RWPE1 (cell line): ENCODE measurements around the gene IGFL1.
A peak's percentile ranks its signal among the peaks of the same experiment; 100 is the strongest.
"Not testable (repeated sequence)": the region's sequence is repeated elsewhere in the genome, so short reads cannot be mapped to it uniquely, and the experiment has no call there.

Experiments
- CTCF ChIA-PET: fragments of 350-600 bp; sonication (Branson Sonifier 250); formaldehyde crosslinking; extraction: SDS; loops from one replicate; lab custom pipeline; 2021; lab: Yijun Ruan, JAX
- POLR2A ChIA-PET: fragments of 400-600 bp; formaldehyde crosslinking; extraction: SDS; loops from one replicate; lab custom pipeline; 2020; ENCODE audit warnings: antibody characterized with exemption; ENCODE audit not compliant: low non-redundant PET; lab: Yijun Ruan, JAX
- DNase-seq: peaks from one replicate; pipeline ENCODE4 v3.0.0; 2012; ENCODE audit warnings: low spot score
- H3K27ac ChIP-seq: fragments of 450-650 bp; 2 replicates; pipeline ENCODE4 v1.5.1; 2017
- TF ChIP-seq, protein P1 (sequence below): fragments of 450-650 bp; conservative IDR thresholded peaks from 2 replicates; pipeline ENCODE4 v1.5.1; 2017; ENCODE audit warnings: low read depth, mild to moderate bottlenecking

Gene IGFL1

DNA sequence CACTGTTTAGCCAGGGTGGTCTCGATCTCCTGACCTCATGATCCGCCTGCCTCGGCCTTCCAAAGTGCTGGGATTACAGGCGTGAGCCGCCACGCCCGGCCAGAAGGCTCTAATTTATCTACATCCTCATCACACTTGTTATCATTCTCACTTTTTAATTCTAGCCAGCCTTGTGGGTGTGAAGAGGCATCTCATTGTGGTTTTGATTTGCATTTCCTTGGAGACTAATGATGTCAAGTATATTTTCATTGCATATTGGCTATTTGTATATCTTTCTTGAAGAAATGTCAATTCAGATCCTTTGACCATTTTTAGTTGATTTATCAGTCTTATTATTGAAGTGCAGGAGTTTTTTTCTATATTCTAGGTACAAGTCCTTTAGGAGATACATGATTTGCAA, 39.6 kb downstream of the IGFL1 start:
- CTCF ChIA-PET, result interaction anchor here (0.6 to 1.2 kb wide), 5 partner anchors 48 to 309 kb away, joined by 3 to 4 read pairs (median 3); no protein-coding TSS in a partner anchor
- DNase-seq, result no peak
- POLR2A ChIA-PET, result no interaction called here
- TF ChIP-seq, protein P1, sequence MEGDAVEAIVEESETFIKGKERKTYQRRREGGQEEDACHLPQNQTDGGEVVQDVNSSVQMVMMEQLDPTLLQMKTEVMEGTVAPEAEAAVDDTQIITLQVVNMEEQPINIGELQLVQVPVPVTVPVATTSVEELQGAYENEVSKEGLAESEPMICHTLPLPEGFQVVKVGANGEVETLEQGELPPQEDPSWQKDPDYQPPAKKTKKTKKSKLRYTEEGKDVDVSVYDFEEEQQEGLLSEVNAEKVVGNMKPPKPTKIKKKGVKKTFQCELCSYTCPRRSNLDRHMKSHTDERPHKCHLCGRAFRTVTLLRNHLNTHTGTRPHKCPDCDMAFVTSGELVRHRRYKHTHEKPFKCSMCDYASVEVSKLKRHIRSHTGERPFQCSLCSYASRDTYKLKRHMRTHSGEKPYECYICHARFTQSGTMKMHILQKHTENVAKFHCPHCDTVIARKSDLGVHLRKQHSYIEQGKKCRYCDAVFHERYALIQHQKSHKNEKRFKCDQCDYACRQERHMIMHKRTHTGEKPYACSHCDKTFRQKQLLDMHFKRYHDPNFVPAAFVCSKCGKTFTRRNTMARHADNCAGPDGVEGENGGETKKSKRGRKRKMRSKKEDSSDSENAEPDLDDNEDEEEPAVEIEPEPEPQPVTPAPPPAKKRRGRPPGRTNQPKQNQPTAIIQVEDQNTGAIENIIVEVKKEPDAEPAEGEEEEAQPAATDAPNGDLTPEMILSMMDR, result no peak
- H3K27ac ChIP-seq, result no peak overlapping the region

DNA sequence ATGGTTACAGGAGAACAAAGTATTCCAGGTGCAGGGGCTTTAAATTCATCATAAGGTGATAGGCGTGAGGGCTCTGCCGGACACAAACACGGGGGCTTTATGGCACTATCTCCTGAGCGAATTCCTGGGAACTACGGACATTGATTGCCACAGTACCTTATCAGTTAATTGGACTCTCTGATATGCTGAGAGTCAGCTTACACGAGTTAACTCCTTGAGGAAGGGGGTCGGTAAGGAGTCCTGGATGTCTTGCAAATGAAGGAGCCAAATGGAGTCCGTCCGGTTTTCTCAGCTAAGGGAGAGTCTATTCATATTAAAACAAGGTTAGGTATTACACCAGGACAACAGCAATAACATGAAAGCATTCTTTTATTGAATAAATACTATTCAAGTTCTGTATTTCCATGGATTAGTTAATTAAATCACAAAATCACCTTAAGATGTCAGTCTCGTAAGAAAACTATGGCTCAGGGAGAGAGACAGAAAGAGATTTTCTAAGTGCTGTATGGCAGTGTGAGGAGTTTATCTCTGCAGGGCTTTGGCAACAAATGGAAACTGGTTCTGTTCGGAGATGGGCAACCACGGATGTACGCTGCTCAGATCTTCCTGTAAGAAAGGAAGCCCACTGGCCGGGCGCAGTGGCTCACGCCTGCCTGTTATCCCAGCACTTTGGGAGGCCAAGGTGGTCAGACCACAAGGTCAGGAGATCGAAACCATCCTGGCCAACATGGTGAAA, 41.1 kb downstream of the IGFL1 start:
- TF ChIP-seq, protein P1, result no peak
- peak overlapping the region; percentile 92 for H3K27ac ChIP-seq
- CTCF ChIA-PET, result interaction anchor here (0.6 to 1.4 kb wide), 2 partner anchors 10 kb away, joined by 4 read pairs; no protein-coding TSS in a partner anchor
- POLR2A ChIA-PET, result no interaction called here
- no peak for DNase-seq

DNA sequence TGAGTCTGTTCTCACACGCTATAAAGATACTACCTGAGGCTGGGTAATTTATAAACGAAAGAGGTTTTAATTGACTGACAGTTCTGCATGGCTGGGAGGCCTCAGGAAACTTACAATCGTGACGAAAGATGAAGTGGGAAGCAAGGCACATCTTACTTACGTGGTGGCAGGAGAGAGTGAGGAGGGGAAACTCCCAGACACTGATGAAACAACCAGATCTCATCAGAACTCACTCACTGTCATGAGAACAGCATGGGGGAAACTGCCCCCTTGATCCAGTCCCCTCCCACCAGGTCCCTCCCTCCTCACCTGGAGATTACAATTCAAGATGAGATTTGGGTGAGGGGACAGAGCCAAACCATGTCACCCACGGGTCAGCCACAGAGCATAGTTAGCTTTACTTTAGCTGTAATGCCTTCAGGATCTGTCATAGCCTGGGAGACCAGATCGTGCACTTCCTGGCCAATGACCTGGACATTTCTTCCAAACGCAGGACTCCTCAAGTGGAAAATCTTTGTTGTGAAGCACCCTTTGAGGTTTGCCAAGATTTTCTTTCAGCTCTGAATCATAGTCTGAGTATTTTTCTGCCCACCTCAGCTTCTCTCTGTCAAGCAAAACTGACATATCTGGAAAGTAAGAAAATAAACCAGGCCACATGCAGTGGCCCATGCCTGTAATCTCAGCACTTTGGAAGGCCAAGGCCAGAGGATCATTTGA, 42.1 kb downstream of the IGFL1 start:
- TF ChIP-seq, protein P1, result no peak
- POLR2A ChIA-PET, result no interaction called here
- CTCF ChIA-PET, result interaction anchor here (0.8 to 1.5 kb wide), 4 partner anchors 9 to 195 kb away, joined by 4 to 5 read pairs (median 4); no protein-coding TSS in a partner anchor
- H3K27ac ChIP-seq, result peak overlapping the region; percentile 92
- peak; percentile 44 for DNase-seq

DNA sequence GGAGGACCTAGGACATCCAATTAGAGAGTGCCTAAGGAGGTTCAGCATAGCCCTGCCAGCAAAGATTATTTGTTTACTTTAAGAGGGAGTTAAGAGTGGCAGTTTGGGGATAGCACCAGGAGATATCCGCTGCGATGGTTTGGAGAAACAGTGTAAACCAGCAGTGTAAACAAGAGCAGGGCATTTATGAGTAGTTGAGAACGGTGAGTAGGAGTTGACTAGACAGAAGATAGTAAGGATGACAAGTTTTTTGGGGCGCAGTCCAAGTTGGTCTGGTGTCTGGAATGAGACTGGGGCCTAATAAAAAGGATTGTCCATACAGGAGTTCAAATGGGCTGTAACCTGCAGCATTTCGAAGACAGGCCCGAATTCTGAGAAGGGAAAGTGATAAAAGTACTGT, 44.4 kb downstream of the IGFL1 start:
- CTCF ChIA-PET, result interaction anchor here (1.1 kb wide), 1 partner anchor 245 kb away, joined by 3 read pairs; no protein-coding TSS in a partner anchor
- H3K27ac ChIP-seq, DNase-seq, POLR2A ChIA-PET: not testable (repeated sequence)

DNA sequence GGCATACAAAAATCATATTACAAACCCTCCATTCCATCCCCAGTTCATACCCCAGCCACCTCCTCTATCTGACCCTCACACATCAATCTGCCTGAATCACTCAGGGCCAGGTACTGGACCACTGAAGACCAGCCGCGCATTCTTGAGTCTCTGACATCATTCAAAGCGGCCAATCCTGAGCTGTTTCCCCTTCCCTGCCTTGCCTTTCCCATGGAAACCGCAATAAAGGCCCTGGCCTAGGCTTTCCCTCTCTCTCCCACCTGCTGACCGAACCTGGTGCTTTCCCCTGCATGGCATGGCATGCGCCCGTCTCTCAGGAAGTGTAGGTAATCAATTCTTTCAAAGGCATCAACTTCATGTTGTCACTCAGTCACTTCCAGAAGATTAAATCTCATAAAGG, 49.6 kb downstream of the IGFL1 start:
- TF ChIP-seq, protein P1, result no peak
- ChIA-PET POLR2A (no interaction called here), CTCF (interaction anchor here (0.6 kb wide), 1 partner anchor 11 kb away, joined by 4 read pairs; no protein-coding TSS in a partner anchor)

More for the DNA sequence above, 49.6 kb downstream of the IGFL1 start:
- no peak overlapping the region for H3K27ac ChIP-seq
- DNase-seq, result no peak
